ENCODE results near the gene B3GALT6. TPM values are rescaled to one million over a fixed set of nuclear protein-coding genes. Genes with fewer than 3 reads are reported as not detected.

Gene B3GALT6
- total RNA-seq, 1 experiment from 2014 or later: 27.1 TPM

- Histone ChIP-seq H2BK120ac (ENCODE audit: low read depth, low read length, poor library complexity, severe bottlenecking) (no peak overlapping the region), H3K56ac (ENCODE audit: insufficient read length, low read depth, low read length) (no peak overlapping the region), H4K5ac (ENCODE audit: insufficient read length, low read depth, low read length) (no peak overlapping the region), H4K20me1 (ENCODE audit: control insufficient read depth, insufficient read depth, insufficient read length) (no peaks in the 10 kb centered on the region), H3K79me2 (ENCODE audit: insufficient read depth, low read length) (no peaks in the 10 kb centered on the region), H3K4me1 (ENCODE audit: insufficient read depth, low read length) (no peaks in the 10 kb centered on the region), H2BK15ac (ENCODE audit: low read depth, low read length) (no peak overlapping the region), H4K91ac (ENCODE audit: insufficient read length, low read depth, low read length) (no peak overlapping the region), H3K27me3 (ENCODE audit: insufficient read depth, low read length) (no peaks in the 10 kb centered on the region; the same call in 1 of the 2 replicates), H2AK5ac (ENCODE audit: insufficient read length, low read length) (no peak overlapping the region), H3K18ac (ENCODE audit: insufficient read length, low read depth, low read length) (no peak overlapping the region), H3K4me2 (ENCODE audit: insufficient read depth, insufficient read length, low read length) (no peak overlapping the region), H3K79me1 (ENCODE audit: insufficient read depth, low read depth, low read length, poor library complexity, severe bottlenecking) (no peaks in the 10 kb centered on the region), H3K4ac (ENCODE audit: low read depth, low read length) (no peak overlapping the region), H3K14ac (ENCODE audit: insufficient read depth, low read length) (no peak overlapping the region), H3T11ph (ENCODE audit: low read length) (no peak overlapping the region), H4K8ac (replicated peaks; ENCODE audit: insufficient read length, low read depth, low read length) (no peak overlapping the region), H3K9ac (ENCODE audit: extremely low read depth, insufficient read length, low read length) (no peak overlapping the region), H3K27ac (ENCODE audit: insufficient read length, low read depth, low read length) (no peak overlapping the region), H2BK5ac (ENCODE audit: insufficient read length, low read length) (no peak overlapping the region), H2BK12ac (ENCODE audit: insufficient read length, low read depth, low read length) (no peak overlapping the region), H3K23me2 (ENCODE audit: insufficient read length, low read depth, low read length, poor library complexity, severe bottlenecking) (peaks cover 3% of the 10 kb centered on the region), H2BK20ac (ENCODE audit: low read depth, low read length, poor library complexity, severe bottlenecking) (no peak overlapping the region), H3K23ac (ENCODE audit: insufficient read length, low read depth, low read length) (no peak overlapping the region), H3K9me3 (ENCODE audit: control insufficient read depth, low read depth, low read length) (no peaks in the 10 kb centered on the region), H2AFZ (ENCODE audit: low read length) (no peak overlapping the region)
- TF ChIP-seq CTCF (conservative IDR thresholded peaks at IDR 0.05): no peak
- Mint-ChIP-seq H3K4me1 (peaks cover 3 to 8% of the 10 kb centered on the region in 2 experiments; a peak in 3 of 4 replicates), H3K27ac (no peak overlapping the region), H3K36me3 (ENCODE audit: insufficient read depth in 1 of 3, low read depth in 3 of 3) (no peaks in the 10 kb centered on the region), H3K4me3 (no peak overlapping the region), H3K9me3 (no peaks in the 10 kb centered on the region), H3K27me3 (ENCODE audit: low read depth) (peaks cover 26% of the 10 kb centered on the region)
- no CpG with 5 or more reads among the region's 27 CpGs for WGBS (ENCODE audit: extremely low coverage, insufficient read length, low lambda C conversion rate)
- DNase-seq: peak; percentile 30
Observed at GRCh38 chr1:1202831-1203560, 29.0 kb upstream of the B3GALT6 start.

All from H9 (cell line).